GM21528 (cell line): ENCODE data around the gene AGAP1.

Experiments
- ATAC-seq: cut with Tn5 transposase; IDR thresholded peaks from one replicate; pipeline ENCODE4 v1.9.1; 2021; ENCODE audit warnings: mild to moderate bottlenecking, moderate library complexity; ENCODE audit not compliant: unreplicated experiment, low FRiP score

Gene AGAP1

GRCh38 chr2:235618039-235618438, 124.2 kb downstream of the AGAP1 start:
- ATAC-seq: no peak

- ATAC-seq: no peak
Observed at GRCh38 chr2:235619544-235619943, 125.7 kb downstream of the AGAP1 start.

- no peak for ATAC-seq
Observed at GRCh38 chr2:235621736-235622135, 127.9 kb downstream of the AGAP1 start.

- no peak for ATAC-seq
Observed at GRCh38 chr2:235623111-235623510, 129.3 kb downstream of the AGAP1 start.

- ATAC-seq: no peak
Observed at GRCh38 chr2:235623752-235624151, 129.9 kb downstream of the AGAP1 start.

GRCh38 chr2:235626658-235627057, 132.8 kb downstream of the AGAP1 start:
- ATAC-seq: no peak

GRCh38 chr2:235627682-235628081, 133.8 kb downstream of the AGAP1 start:
- ATAC-seq: no peak

GRCh38 chr2:235630718-235631296, 137.0 kb downstream of the AGAP1 start:
- no peak for ATAC-seq

GRCh38 chr2:235634435-235635158, 140.8 kb downstream of the AGAP1 start:
- ATAC-seq: no peak

GRCh38 chr2:235636546-235636945, 142.7 kb downstream of the AGAP1 start:
- no peak for ATAC-seq

- ATAC-seq: no peak
Observed at GRCh38 chr2:235637896-235638295, 144.1 kb downstream of the AGAP1 start.

- no peak for ATAC-seq
Observed at GRCh38 chr2:235638541-235639427, 144.9 kb downstream of the AGAP1 start.

- no peak for ATAC-seq
Observed at GRCh38 chr2:235639428-235639773, 145.6 kb downstream of the AGAP1 start.

GRCh38 chr2:235639885-235640284, 146.0 kb downstream of the AGAP1 start:
- no peak for ATAC-seq

GRCh38 chr2:235640377-235640776, 146.5 kb downstream of the AGAP1 start:
- no peak for ATAC-seq

GRCh38 chr2:235640926-235641723, 147.3 kb downstream of the AGAP1 start:
- no peak for ATAC-seq

GRCh38 chr2:235641956-235642355, 148.1 kb downstream of the AGAP1 start:
- ATAC-seq: no peak

GRCh38 chr2:235642446-235643098, 148.7 kb downstream of the AGAP1 start:
- ATAC-seq: no peak

- ATAC-seq: no peak
Observed at GRCh38 chr2:235643680-235644511, 150.1 kb downstream of the AGAP1 start.
